Esophagus muscularis mucosa (tissue), 3 donors: Measurements from ENCODE around the gene CDH2.

Experiments
- CTCF ChIP-seq, 3 experiments: fragments of 200-600 bp in 2 of 3; fragments of 450-650 bp in 1 of 3; sonication (generic) in 2 of 3; IDR thresholded peaks; one replicate each; pipeline ENCODE4 v1.5.1; 2017 to 2019; ENCODE audit warnings: antibody characterized with exemption in 3 of 3, mild to moderate bottlenecking in 2 of 3, moderate library complexity in 1 of 3
- POLR2A ChIP-seq: fragments of 450-650 bp; IDR thresholded peaks from one replicate; pipeline ENCODE4 v1.6.1; 2017; ENCODE audit warnings: antibody characterized with exemption, moderate library complexity, mild to moderate bottlenecking, low read depth
- POLR2AphosphoS5 ChIP-seq, 2 donors: sonication (generic); formaldehyde crosslinking; IDR thresholded peaks; one replicate each; pipeline ENCODE4 v1.6.1; 2017; ENCODE audit warnings: antibody characterized with exemption in 2 of 2

- no peak for TF ChIP-seq POLR2AphosphoS5 (IDR thresholded peaks at IDR 0.05)
- TF ChIP-seq CTCF (IDR thresholded peaks at IDR 0.05) = no peak
- no peak for TF ChIP-seq POLR2A
Observed at GRCh38 chr18:28009589-28009988, 167.3 kb downstream of the CDH2 start.
